WTC11 (cell line): Measurements from ENCODE around the gene LIN28B. TPM values are rescaled to one million over a fixed set of nuclear protein-coding genes. Genes with fewer than 3 reads are reported as not detected.
"Not testable (repeated sequence)": the region's sequence is repeated elsewhere in the genome, so short reads cannot be mapped to it uniquely, and the experiment has no call there.

Source experiments
- ATAC-seq: fragments of 200-7000 bp; cut with Tn5 transposase; 2 replicates; pipeline ENCODE4 v1.10.0; 2021; ENCODE audit warnings: mild to moderate bottlenecking, moderate library complexity
- CTCF ChIA-PET: fragments of 300-600 bp; sonication (Branson Sonifier 250); formaldehyde crosslinking; loops from one replicate; lab custom pipeline; 2021; ENCODE audit warnings: antibody characterized with exemption; lab: Charles Lee
- POLR2A ChIA-PET: fragments of 350-600 bp; sonication (Branson Sonifier 250); formaldehyde crosslinking; loops from one replicate; lab custom pipeline; 2021; ENCODE audit warnings: antibody characterized with exemption; lab: Charles Lee
- DNase-seq: peaks from one replicate; pipeline ENCODE4 v3.0.0; 2021; ENCODE audit warnings: low spot score
- H3K27ac Mint-ChIP-seq: 2 replicates; pipeline ENCODE4 v1.8.0; 2021; ENCODE audit warnings: mixed read lengths
- H3K27me3 Mint-ChIP-seq: 2 replicates; pipeline ENCODE4 v1.8.0; 2021; ENCODE audit warnings: low read depth, mild to moderate bottlenecking, moderate library complexity, mixed read lengths
- H3K36me3 Mint-ChIP-seq: 2 replicates; pipeline ENCODE4 v1.8.0; 2021; ENCODE audit warnings: mixed read lengths
- H3K4me1 Mint-ChIP-seq: 2 replicates; pipeline ENCODE4 v1.8.0; 2022; ENCODE audit warnings: mixed read lengths
- H3K4me3 Mint-ChIP-seq: 2 replicates; pipeline ENCODE4 v1.8.0; 2021; ENCODE audit warnings: mild to moderate bottlenecking, moderate library complexity, mixed read lengths
- H3K9me3 Mint-ChIP-seq: 2 replicates; pipeline ENCODE4 v1.8.0; 2021; ENCODE audit warnings: mixed read lengths
- FOXJ3 ChIP-seq: sonication (generic); formaldehyde crosslinking; IDR thresholded peaks from 2 replicates; pipeline ENCODE4 v1.9.0; 2021; ENCODE audit warnings: missing genetic modification reagents, mild to moderate bottlenecking, borderline replicate concordance
- FOXP1 ChIP-seq: sonication (generic); formaldehyde crosslinking; IDR thresholded peaks from 2 replicates; pipeline ENCODE4 v1.8.0; 2022; ENCODE audit warnings: missing genetic modification reagents, mild to moderate bottlenecking, moderate library complexity, borderline replicate concordance
- HMGA2 ChIP-seq: fragments of 250-450 bp; sonication (Bioruptor Pico); IDR thresholded peaks from 2 replicates; pipeline ENCODE4 v1.4.0; 2021; ENCODE audit warnings: mild to moderate bottlenecking, moderate library complexity
- JUN ChIP-seq: sonication (generic); formaldehyde crosslinking; IDR thresholded peaks from 2 replicates; pipeline ENCODE4 v1.8.0; 2023; ENCODE audit warnings: mild to moderate bottlenecking, missing genetic modification reagents
- NR1H2 ChIP-seq: sonication (generic); formaldehyde crosslinking; IDR thresholded peaks from 2 replicates; pipeline ENCODE4 v1.9.0; 2021; ENCODE audit warnings: mild to moderate bottlenecking, moderate library complexity, missing genetic modification reagents
- RORB ChIP-seq: fragments of 250-450 bp; sonication (Bioruptor Pico); IDR thresholded peaks from 2 replicates; pipeline ENCODE4 v1.9.0; 2021; ENCODE audit warnings: mild to moderate bottlenecking
- SMAD4 ChIP-seq: sonication (generic); formaldehyde crosslinking; IDR thresholded peaks from 2 replicates; pipeline ENCODE4 v1.8.0; 2022; ENCODE audit warnings: mild to moderate bottlenecking, missing genetic modification reagents
- SOX15 ChIP-seq: fragments of 250-450 bp; sonication (Bioruptor Pico); IDR thresholded peaks from 2 replicates; pipeline ENCODE4 v1.9.0; 2021; ENCODE audit warnings: mild to moderate bottlenecking
- TP53 ChIP-seq: sonication (generic); formaldehyde crosslinking; IDR thresholded peaks from 2 replicates; pipeline ENCODE4 v1.8.1; 2023; ENCODE audit warnings: mild to moderate bottlenecking, missing genetic modification reagents
- ZNF121 ChIP-seq: sonication (generic); formaldehyde crosslinking; IDR thresholded peaks from 2 replicates; pipeline ENCODE4 v1.8.0; 2023; ENCODE audit warnings: missing genetic modification reagents
- ZNF423 ChIP-seq: fragments of 250-450 bp; sonication (Bioruptor Pico); IDR thresholded peaks from 2 replicates; pipeline ENCODE4 v2.1.2; 2022; ENCODE audit warnings: mild to moderate bottlenecking, moderate library complexity
- total RNA-seq: library from RNA; stranded (reverse); gene quantifications from 3 replicates; pipeline ENCODE4 v1.2.3, GENCODE V29; 2021
- TF ChIP-seq, protein P1 (sequence below): fragments of 250-450 bp; sonication (Bioruptor Pico); IDR thresholded peaks from 2 replicates; pipeline ENCODE4 v1.9.0; 2021; ENCODE audit warnings: moderate library complexity, mild to moderate bottlenecking, inconsistent platforms, borderline replicate concordance
- TF ChIP-seq, protein P2 (sequence below): sonication (generic); formaldehyde crosslinking; IDR thresholded peaks from 2 replicates; pipeline ENCODE4 v1.8.1; 2023; ENCODE audit warnings: mild to moderate bottlenecking, missing genetic modification reagents, moderate library complexity
- TF ChIP-seq, protein P3 (sequence below): sonication (generic); formaldehyde crosslinking; IDR thresholded peaks from 2 replicates; pipeline ENCODE4 v1.8.0; 2022; ENCODE audit warnings: mild to moderate bottlenecking, missing genetic modification reagents
- TF ChIP-seq, protein P4 (sequence below): fragments of 250-450 bp; sonication (Bioruptor Pico); conservative IDR thresholded peaks from 2 replicates; pipeline ENCODE4 v1.9.0; 2021; ENCODE audit warnings: mild to moderate bottlenecking
- TF ChIP-seq, protein P5 (sequence below): sonication (generic); formaldehyde crosslinking; IDR thresholded peaks from 2 replicates; pipeline ENCODE4 v1.8.1; 2022; ENCODE audit warnings: mild to moderate bottlenecking, moderate library complexity, missing genetic modification reagents
- TF ChIP-seq, protein P6 (sequence below): sonication (generic); formaldehyde crosslinking; IDR thresholded peaks from 2 replicates; pipeline ENCODE4 v1.8.0; 2022; ENCODE audit warnings: mild to moderate bottlenecking, missing genetic modification reagents

The LIN28B gene
- total RNA-seq, 1 experiment from 2014 or later, result 73.4 TPM

DNA sequence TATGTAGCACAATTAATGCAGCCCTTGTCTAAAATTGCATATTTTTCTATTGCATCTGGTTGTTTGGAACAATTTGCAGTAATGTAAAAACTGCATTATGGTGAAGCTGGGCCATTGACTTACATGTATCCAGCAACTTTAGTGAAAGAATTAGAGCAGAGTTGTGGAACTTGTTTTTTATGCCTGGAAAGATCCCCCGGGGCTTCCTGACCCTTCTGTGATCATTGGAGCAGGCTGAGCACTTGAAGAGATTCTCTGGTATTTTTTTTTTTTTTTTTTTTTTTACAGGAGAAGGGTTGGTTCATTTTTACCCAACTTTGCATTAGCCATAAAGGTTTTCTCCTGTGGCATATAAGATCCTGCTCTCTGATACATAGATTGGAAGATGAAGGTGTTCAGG, 45.0 kb downstream of the LIN28B start:
- no peaks in the 10 kb centered on the region for H3K27me3 Mint-ChIP-seq
- H3K27ac Mint-ChIP-seq, result peak overlapping the region; percentile 72
- ATAC-seq (peak; percentile 47; the same call in 1 of the 2 replicates), DNase-seq (no peak)
- CTCF ChIA-PET, result interaction anchor here (0.5 kb wide), 1 partner anchor 12 kb away, joined by 3 read pairs; no protein-coding TSS in a partner anchor
- H3K4me1 Mint-ChIP-seq, result peaks cover 24% of the 10 kb centered on the region
- no peaks in the 10 kb centered on the region for H3K9me3 Mint-ChIP-seq
- TF ChIP-seq, protein P1, sequence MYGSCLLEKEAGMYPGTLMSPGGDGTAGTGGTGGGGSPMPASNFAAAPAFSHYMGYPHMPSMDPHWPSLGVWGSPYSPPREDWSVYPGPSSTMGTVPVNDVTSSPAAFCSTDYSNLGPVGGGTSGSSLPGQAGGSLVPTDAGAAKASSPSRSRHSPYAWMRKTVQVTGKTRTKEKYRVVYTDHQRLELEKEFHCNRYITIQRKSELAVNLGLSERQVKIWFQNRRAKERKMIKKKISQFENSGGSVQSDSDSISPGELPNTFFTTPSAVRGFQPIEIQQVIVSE (CRISPR knock-in tag), result no peak
- TF ChIP-seq, protein P2, sequence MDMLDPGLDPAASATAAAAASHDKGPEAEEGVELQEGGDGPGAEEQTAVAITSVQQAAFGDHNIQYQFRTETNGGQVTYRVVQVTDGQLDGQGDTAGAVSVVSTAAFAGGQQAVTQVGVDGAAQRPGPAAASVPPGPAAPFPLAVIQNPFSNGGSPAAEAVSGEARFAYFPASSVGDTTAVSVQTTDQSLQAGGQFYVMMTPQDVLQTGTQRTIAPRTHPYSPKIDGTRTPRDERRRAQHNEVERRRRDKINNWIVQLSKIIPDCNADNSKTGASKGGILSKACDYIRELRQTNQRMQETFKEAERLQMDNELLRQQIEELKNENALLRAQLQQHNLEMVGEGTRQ, result no peak
- TF ChIP-seq JUN (CRISPR knock-in tag), result no peak
- no peak for TF ChIP-seq TP53 (CRISPR knock-in tag)
- TF ChIP-seq, protein P3, sequence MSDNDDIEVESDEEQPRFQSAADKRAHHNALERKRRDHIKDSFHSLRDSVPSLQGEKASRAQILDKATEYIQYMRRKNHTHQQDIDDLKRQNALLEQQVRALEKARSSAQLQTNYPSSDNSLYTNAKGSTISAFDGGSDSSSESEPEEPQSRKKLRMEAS (CRISPR knock-in tag), result no peak
- no peak for TF ChIP-seq ZNF423
- no peak for TF ChIP-seq SMAD4 (CRISPR knock-in tag)
- no peak for TF ChIP-seq FOXP1 (CRISPR knock-in tag)
- TF ChIP-seq HMGA2 (CRISPR knock-in tag), result no peak
- TF ChIP-seq, protein P4, sequence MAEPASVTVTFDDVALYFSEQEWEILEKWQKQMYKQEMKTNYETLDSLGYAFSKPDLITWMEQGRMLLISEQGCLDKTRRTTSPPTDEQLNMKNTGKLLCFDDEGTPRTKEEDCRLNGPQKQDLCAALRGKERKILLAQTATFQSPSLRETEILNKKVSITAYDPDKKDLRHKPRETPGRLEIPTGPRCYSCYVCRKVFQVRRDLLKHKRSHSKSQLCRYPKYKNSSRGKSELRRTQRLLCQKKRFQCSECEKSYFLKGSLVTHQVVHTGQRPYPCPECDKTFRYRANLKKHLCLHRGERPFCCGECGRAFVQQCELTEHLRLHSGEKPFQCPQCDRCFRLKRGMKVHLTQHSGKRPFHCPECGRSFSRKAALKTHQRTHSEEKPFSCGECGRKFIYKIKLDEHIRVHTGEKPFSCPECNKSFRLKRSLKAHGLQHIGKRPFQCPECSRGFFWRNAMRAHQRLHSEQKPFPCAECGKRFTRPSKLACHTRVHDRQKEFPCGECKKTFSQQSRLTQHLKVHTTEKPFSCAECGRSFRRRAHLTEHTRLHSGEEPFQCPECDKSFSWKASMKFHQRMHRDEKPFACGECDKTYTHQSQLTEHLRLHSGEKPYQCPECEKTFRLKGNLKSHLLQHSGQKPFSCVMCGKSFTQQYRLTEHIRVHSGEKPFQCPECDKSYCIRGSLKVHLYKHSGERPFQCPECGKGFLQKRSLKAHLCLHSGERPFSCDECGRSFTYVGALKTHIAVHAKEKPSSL (CRISPR knock-in tag), result no peak
- TF ChIP-seq FOXJ3 (CRISPR knock-in tag), result no peak
- TF ChIP-seq SOX15 (CRISPR knock-in tag), result no peak
- TF ChIP-seq, protein P5, sequence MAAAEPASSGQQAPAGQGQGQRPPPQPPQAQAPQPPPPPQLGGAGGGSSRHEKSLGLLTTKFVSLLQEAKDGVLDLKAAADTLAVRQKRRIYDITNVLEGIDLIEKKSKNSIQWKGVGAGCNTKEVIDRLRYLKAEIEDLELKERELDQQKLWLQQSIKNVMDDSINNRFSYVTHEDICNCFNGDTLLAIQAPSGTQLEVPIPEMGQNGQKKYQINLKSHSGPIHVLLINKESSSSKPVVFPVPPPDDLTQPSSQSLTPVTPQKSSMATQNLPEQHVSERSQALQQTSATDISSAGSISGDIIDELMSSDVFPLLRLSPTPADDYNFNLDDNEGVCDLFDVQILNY, result no peak
- no peak for TF ChIP-seq RORB
- H3K36me3 Mint-ChIP-seq, result peaks cover 8% of the 10 kb centered on the region
- H3K4me3 Mint-ChIP-seq, result no peak overlapping the region
- POLR2A ChIA-PET, result no interaction called here

DNA sequence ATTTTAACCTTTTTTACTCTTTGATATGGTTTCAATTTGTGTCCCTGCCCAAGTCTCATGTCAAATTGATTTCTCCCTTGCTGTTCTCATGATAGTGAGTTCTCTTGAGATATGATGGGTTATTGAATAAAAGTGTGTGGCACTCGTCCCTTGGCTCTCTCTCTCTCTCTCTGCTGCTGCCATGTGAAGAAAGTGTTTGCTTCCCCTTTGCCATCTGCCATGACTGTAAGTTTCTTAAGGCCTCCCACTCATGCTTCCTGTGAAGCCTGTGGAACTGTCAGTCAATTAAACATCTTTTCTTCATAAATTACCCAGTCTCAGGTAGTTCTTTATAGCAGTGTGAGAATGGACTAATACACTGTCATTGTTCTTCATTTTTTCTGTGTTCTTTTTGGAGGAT, 48.5 kb downstream of the LIN28B start:
- ChIA-PET POLR2A (no interaction called here), CTCF (no interaction called here)
- no peaks in the 10 kb centered on the region for H3K27me3 Mint-ChIP-seq
- no peak for DNase-seq
- peaks cover 15% of the 10 kb centered on the region for H3K4me1 Mint-ChIP-seq
- ATAC-seq, result no peak
- no peak overlapping the region for H3K4me3 Mint-ChIP-seq
- peak overlapping the region; percentile 29; the same call in 1 of the 2 replicates for H3K27ac Mint-ChIP-seq
- H3K9me3 Mint-ChIP-seq, result no peaks in the 10 kb centered on the region
- H3K36me3 Mint-ChIP-seq, result peaks cover 12% of the 10 kb centered on the region
- TF ChIP-seq SOX15 (CRISPR knock-in tag) (no peak), NR1H2 (CRISPR knock-in tag) (no peak), TP53 (CRISPR knock-in tag) (no peak)
- TF ChIP-seq, protein P6, sequence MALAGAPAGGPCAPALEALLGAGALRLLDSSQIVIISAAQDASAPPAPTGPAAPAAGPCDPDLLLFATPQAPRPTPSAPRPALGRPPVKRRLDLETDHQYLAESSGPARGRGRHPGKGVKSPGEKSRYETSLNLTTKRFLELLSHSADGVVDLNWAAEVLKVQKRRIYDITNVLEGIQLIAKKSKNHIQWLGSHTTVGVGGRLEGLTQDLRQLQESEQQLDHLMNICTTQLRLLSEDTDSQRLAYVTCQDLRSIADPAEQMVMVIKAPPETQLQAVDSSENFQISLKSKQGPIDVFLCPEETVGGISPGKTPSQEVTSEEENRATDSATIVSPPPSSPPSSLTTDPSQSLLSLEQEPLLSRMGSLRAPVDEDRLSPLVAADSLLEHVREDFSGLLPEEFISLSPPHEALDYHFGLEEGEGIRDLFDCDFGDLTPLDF (CRISPR knock-in tag), result no peak

DNA sequence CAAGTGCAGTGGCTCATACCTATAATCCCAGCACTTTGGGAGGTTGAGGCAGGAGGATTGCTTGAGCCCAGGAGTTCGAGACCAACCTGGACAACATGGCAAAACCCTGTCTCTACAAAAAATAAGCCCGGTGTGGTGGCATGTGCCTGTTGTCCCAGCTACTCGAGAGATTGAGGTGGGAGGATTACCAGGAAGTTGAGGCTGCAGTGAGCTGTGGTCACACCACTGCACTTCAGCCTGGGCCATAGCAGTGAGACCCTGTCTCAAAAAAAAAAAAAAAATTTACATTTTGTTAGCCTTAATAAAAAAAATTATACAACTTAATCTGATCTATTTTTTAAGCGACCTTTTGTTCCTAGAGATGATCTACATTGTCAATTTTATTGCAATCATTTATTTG, 56.6 kb downstream of the LIN28B start:
- POLR2A ChIA-PET, result not testable (repeated sequence)

More for the DNA sequence above, 56.6 kb downstream of the LIN28B start:
- H3K27me3 Mint-ChIP-seq, H3K9me3 Mint-ChIP-seq, DNase-seq, H3K36me3 Mint-ChIP-seq, H3K4me3 Mint-ChIP-seq, CTCF ChIA-PET, ATAC-seq: not testable (repeated sequence)
- Mint-ChIP-seq H3K4me1 (peaks cover 28% of the 10 kb centered on the region), H3K27ac (peak overlapping the region; percentile 47; the same call in 1 of the 2 replicates)
- peak; percentile 87 for TF ChIP-seq ZNF121
